Prostate gland (tissue), 2 donors: Measurements from ENCODE around the gene TRIM72. TPM values are rescaled to one million over a fixed set of nuclear protein-coding genes. Genes with fewer than 3 reads are reported as not detected.
"Not testable (repeated sequence)": the region's sequence is repeated elsewhere in the genome, so short reads cannot be mapped to it uniquely, and the experiment has no call there.

ENCODE experiments used
- DNase-seq: peaks from one replicate; pipeline ENCODE4 v3.0.0-alpha.2; 2019; ENCODE audit warnings: low spot score
- H3K27ac ChIP-seq, 2 donors: fragments of 200-600 bp; sonication (generic); 2 replicates each; pipeline ENCODE4 v1.5.1; 2017 to 2019
- H3K27me3 ChIP-seq: fragments of 200-600 bp; sonication (generic); replicated peaks from 2 replicates; pipeline ENCODE4 v1.5.1; 2019; ENCODE audit not compliant: insufficient read depth
- H3K36me3 ChIP-seq, 2 donors: fragments of 200-600 bp; sonication (generic); 1 replicate in 1 of 2; 2 replicates in 1 of 2; pipeline versions ENCODE4 v1.5.1 to v1.8.1; 2017 to 2019
- H3K4me1 ChIP-seq: fragments of 200-600 bp; sonication (generic); replicated peaks from 2 replicates; pipeline ENCODE4 v1.5.1; 2019
- H3K4me3 ChIP-seq, 2 donors: fragments of 200-600 bp; sonication (generic); 2 replicates each; pipeline ENCODE4 v1.5.1; 2017 to 2019
- H3K9me3 ChIP-seq: fragments of 200-600 bp; sonication (generic); 2 replicates; pipeline ENCODE4 v1.5.1; 2017
- POLR2A ChIP-seq: fragments of 450-650 bp; IDR thresholded peaks from one replicate; pipeline ENCODE4 v1.6.1; 2016; ENCODE audit warnings: antibody characterized with exemption, mild to moderate bottlenecking
- POLR2AphosphoS5 ChIP-seq: sonication (generic); formaldehyde crosslinking; IDR thresholded peaks from one replicate; pipeline ENCODE4 v1.6.1; 2017; ENCODE audit warnings: antibody characterized with exemption
- WGBS: methylation state at CpG from one replicate; pipeline ENCODE4 v1.1.5; 2018; 5-methylcytosine and 5-hydroxymethylcytosine counted together
- intact Hi-C: fragments of 100-400 bp; cut with DNase I; formaldehyde crosslinking; loops from one replicate; pipeline ENCODE4 v1.14.2; 2022
- total RNA-seq, 2 donors: library from RNA; depleted of rRNA; stranded (reverse); fragments of >200 nt; gene quantifications; one replicate each; pipeline ENCODE4 v1.1.0, GENCODE V29; 2016
- TF ChIP-seq, protein P1 (sequence below), 4 experiments: fragments of 200-600 bp in 2 of 4; fragments of 450-650 bp in 2 of 4; sonication (generic) in 2 of 4; IDR thresholded peaks; 1 replicate in 3 of 4; 2 replicates in 1 of 4; pipeline ENCODE4 v1.5.1; 2016 to 2019; ENCODE audit warnings: antibody characterized with exemption in 4 of 4, mild to moderate bottlenecking in 2 of 4, moderate library complexity in 2 of 4

The TRIM72 gene
- total RNA-seq, 2 donors from 2014 or later, result 0.23 to 3.9 TPM

GRCh38 chr16:31199430-31200041, 14.4 kb upstream of the TRIM72 start:
- Histone ChIP-seq H3K4me3 (no peak overlapping the region), H3K4me1 (no peaks in the 10 kb centered on the region), H3K27ac (no peak overlapping the region), H3K9me3 (no peaks in the 10 kb centered on the region), H3K27me3 (no peaks in the 10 kb centered on the region), H3K36me3 (peaks cover 0 to 6% of the 10 kb centered on the region in 2 donors)
- no peak for DNase-seq
- no peak for TF ChIP-seq POLR2AphosphoS5
- no peak for TF ChIP-seq POLR2A
- TF ChIP-seq, protein P1, sequence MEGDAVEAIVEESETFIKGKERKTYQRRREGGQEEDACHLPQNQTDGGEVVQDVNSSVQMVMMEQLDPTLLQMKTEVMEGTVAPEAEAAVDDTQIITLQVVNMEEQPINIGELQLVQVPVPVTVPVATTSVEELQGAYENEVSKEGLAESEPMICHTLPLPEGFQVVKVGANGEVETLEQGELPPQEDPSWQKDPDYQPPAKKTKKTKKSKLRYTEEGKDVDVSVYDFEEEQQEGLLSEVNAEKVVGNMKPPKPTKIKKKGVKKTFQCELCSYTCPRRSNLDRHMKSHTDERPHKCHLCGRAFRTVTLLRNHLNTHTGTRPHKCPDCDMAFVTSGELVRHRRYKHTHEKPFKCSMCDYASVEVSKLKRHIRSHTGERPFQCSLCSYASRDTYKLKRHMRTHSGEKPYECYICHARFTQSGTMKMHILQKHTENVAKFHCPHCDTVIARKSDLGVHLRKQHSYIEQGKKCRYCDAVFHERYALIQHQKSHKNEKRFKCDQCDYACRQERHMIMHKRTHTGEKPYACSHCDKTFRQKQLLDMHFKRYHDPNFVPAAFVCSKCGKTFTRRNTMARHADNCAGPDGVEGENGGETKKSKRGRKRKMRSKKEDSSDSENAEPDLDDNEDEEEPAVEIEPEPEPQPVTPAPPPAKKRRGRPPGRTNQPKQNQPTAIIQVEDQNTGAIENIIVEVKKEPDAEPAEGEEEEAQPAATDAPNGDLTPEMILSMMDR (IDR thresholded peaks at IDR 0.05), result no peak
- WGBS, result 91% methylated on average over 5 of the region's 5 CpGs
- intact Hi-C loops, result no loop called here

DNA sequence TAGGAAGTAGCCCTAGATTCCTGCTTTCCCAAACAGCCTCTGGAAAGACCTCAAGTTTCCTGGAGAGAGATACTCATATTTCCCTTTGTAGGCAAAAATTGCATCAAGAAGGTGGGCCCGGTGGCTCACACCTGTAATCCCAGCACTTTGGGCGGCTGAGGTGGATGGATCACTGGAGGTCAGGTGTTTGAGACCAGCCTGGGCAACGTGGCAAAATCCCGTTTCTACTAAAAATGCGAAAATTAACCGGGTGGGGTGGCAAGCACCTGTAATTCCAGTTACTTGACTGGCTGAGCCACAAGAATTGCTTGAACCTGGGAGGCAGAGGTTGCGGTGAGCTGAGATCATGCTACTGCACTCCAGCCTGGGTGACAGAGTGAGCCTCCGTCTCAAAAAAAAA, 13.8 kb upstream of the TRIM72 start:
- 78% methylated on average over 8 of the region's 8 CpGs for WGBS
- H3K4me1 ChIP-seq, H3K27me3 ChIP-seq, H3K27ac ChIP-seq, DNase-seq, H3K9me3 ChIP-seq, H3K36me3 ChIP-seq, H3K4me3 ChIP-seq, intact Hi-C loops: not testable (repeated sequence)

DNA sequence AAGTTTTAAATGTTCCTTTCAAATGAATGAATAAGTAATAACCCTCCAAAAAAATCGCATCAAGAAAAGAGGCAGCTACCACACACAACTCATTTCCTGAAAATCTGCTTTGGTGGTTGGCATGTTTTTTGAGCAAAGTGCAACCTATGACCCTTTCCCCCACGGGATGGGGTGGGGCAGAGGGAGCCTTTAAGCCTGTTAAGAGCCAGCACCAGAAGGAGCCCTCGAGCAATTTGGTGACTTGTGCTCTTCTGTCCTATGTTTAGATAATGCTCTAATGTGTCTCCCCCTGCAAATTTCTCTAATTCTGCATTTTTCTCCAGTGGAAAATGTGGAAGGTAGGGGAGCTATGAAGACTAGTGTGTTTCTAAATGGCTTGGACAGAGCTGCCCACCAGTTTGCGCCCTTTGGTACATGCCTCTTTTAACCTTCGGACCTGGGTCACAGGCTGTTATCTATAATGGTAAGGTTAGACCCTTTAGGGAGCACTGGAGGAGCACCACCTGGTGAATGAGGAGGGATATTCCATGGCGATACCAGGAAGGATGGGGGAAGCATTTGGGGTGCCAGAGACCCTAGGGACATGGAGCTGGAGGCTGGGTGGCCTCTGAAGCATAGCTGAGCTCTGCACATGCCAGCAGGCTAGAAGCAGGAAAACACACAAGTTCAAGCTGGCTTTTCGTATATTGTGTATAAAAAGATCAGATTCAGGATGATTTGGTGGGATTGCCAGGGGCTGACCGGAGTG, 12.9 kb upstream of the TRIM72 start:
- 53% methylated on average over 8 of the region's 8 CpGs for WGBS
- intact Hi-C loops, result no loop called here
- DNase-seq, result no peak
- Histone ChIP-seq H3K27ac (peak overlapping the region in 1 of 2 donors; percentile 78), H3K27me3 (no peaks in the 10 kb centered on the region), H3K36me3 (peaks cover 0 to 4% of the 10 kb centered on the region in 2 donors), H3K9me3 (no peaks in the 10 kb centered on the region), H3K4me1 (no peaks in the 10 kb centered on the region), H3K4me3 (no peak overlapping the region)
- TF ChIP-seq POLR2A, result no peak
- TF ChIP-seq POLR2AphosphoS5, result no peak
- TF ChIP-seq, protein P1 (IDR thresholded peaks at IDR 0.05), result no peak

- intact Hi-C loops, result no loop called here
- DNase-seq, result no peak
- Histone ChIP-seq H3K4me1 (no peaks in the 10 kb centered on the region), H3K36me3 (no peaks in the 10 kb centered on the region), H3K27ac (peak overlapping the region; percentile 47 to 78), H3K9me3 (no peaks in the 10 kb centered on the region), H3K4me3 (peak overlapping the region; percentile 53 to 61), H3K27me3 (no peaks in the 10 kb centered on the region)
- 9% methylated on average over 29 of the region's 35 CpGs for WGBS
- TF ChIP-seq POLR2AphosphoS5, result no peak
- no peak for TF ChIP-seq POLR2A
- TF ChIP-seq, protein P1 (IDR thresholded peaks at IDR 0.05), result no peak
Observed at GRCh38 chr16:31201582-31202413, 12.1 kb upstream of the TRIM72 start.
